HG03039 (cell line): ENCODE results near the gene PALLD.

Experiments used
- ATAC-seq: cut with Tn5 transposase; IDR thresholded peaks from one replicate; pipeline ENCODE4 v1.9.1; 2021; ENCODE audit warnings: mild to moderate bottlenecking, moderate library complexity; ENCODE audit not compliant: unreplicated experiment

The PALLD gene

DNA sequence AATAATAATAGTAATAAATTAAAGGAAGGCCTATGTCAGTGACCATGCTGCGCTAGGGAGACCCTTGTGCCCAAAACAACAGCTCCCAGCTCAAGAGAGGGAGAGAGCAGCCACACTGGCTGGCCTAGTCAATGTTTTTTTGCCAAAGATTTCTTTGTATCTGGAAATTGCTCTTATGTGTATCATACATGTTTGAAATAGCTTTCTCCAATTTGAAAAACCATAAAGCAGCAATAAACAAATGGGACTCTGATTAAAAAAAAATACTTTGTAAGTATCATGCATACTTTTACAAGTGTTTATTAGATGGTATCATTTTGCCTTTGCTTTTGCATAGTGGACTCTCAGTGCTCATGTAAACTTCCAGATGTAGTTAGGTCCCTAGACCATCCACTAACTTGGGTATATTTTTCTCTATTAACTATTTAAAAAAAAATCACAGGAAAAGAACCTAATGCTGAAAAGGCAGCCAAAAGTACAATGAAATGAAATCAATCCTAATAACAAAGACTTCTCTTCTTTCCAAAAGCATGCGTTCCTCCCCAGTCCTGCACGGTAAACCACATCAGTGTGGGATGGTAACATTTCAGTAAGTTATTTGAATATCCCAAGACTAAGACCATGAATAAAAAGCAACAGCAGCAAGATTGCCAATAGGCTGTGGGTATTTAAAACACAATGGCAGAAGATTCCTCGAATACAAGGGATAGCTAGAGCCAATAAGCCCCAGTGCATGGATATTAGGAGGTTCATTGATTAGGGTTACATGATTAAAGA, 117.6 kb downstream of the PALLD start:
- no peak for ATAC-seq

- no peak for ATAC-seq
These were observed 118.6 kb downstream of the PALLD start for GRCh38 chr4:168615294-168616065.

DNA sequence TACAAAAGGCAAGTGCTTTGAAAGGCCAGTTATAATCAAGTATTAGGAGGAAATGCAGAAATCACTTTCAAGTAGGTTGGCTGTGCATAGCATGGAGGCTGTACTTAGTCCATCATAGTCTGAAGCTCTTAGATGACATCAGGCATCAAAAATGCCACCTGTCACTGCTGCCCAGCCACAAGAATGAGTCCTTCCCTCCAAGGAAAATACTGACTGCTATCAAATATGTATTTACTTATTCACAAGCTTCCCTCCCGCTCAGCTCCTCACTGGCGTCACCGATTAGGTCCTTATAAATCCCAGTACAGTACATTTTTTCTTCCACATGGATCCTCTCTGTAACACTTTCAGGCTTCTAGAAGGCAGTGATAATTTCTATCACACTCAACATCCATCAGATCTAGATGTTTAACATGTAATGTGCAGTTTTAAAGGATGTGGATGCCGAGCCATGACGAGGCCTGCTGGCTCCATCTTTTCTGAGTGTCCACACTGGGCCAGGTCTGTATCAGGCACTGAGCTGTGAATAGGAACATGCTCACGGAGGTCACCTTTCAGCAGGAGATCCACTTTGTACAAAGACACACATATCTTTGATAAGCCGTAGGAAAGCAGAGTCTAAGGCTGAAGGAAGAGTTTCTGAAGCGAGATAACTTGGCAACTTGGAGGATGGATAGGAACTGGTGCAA, 121.9 kb downstream of the PALLD start:
- no peak for ATAC-seq

DNA sequence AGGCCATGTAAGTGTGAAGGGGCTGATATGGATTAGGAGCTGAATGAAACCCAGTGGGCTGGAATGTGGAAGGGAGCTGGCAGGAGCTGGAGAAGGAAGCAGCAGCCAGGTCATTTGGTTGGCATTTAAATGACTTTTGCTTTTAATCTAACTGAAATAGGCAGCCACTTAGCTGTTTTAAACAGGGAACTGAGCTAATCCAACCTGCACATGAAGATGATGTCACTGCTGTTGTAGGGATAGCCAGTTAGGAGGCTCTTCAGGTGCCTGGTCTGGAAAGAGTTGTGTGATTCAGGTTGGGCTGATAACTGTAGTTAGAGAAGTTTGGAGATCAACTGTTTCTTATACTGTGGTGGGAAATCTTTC, 122.4 kb downstream of the PALLD start:
- ATAC-seq, result no peak

DNA sequence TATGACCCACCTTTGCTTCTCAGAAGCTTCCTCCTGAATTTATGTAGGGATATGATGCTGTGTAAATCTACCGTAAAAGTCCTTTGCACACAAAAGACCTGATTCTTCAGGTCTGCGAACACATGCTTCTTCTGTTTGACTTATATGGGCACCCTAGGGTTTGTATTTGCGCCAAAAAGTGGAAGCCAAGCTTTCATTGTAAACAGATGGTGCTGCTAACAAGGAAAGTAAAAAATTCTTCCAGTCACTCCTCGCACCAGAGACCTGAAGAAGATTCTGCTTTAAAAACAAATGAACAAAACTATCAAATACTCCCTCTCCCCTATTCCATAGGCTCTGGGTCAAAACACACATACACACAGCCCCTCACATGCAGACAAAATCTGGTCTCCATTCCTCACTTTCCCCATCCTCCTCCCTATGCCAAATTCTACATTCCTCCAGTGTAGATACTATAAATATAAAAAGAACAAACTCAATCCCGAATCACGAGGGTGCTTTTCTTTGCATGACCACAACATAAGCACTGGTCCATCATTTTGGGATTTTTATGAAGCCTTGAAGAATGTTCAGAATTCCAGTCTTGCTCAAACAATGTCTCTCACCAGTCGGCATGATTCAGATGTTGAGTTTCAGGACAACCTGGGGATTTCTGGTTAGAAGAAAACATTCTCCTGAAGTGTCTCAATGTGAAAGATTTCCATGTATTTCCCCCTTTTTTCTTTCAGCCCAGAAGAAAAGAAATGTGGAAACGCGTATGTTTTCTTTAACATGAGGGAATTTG, 125.1 kb downstream of the PALLD start:
- ATAC-seq, result no peak

DNA sequence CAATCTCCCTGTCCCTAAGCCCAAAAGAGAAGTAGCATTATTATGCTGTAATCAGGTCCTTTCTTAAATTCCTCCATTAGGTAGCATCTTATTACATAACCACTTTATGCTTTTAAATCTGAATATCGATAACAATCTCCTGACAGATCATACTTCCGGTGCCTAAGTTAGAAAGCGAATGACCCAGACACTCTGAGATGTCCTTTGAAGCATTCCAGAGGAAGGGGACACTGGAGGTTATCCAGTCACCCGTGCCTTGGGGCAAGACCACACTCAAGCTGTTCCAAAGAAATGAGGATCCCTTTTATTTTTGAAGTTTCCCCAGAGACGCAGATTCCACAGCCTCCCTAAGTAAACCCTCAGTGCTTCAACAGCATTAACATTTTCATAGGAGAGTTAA, 125.7 kb downstream of the PALLD start:
- no peak for ATAC-seq

DNA sequence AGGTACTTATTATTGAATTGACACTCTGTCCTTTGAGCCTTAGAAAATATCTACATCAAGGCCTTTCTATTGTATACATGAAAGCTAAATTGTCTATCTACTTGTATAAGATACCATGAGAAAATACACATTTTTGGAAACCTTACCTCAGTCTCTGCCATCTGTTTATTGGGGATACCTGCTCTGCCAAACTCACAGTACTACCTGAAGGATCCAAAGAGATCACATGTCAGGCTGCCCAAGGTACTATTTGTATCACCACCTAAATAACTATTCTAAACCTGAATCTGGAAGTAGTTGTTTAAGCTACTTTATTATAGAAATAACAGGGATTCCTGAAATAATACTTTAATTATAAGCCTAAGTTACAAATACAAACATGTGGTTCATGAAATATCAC, 126.2 kb downstream of the PALLD start:
- no peak for ATAC-seq

GRCh38 chr4:168623484-168623883, 126.6 kb downstream of the PALLD start:
- ATAC-seq, result no peak

- no peak for ATAC-seq
These were observed 131.4 kb downstream of the PALLD start for GRCh38 chr4:168628251-168628650.

- ATAC-seq, result no peak
These were observed 132.7 kb downstream of the PALLD start for GRCh38 chr4:168629566-168629965.

GRCh38 chr4:168630445-168631187, 133.8 kb downstream of the PALLD start:
- no peak for ATAC-seq

DNA sequence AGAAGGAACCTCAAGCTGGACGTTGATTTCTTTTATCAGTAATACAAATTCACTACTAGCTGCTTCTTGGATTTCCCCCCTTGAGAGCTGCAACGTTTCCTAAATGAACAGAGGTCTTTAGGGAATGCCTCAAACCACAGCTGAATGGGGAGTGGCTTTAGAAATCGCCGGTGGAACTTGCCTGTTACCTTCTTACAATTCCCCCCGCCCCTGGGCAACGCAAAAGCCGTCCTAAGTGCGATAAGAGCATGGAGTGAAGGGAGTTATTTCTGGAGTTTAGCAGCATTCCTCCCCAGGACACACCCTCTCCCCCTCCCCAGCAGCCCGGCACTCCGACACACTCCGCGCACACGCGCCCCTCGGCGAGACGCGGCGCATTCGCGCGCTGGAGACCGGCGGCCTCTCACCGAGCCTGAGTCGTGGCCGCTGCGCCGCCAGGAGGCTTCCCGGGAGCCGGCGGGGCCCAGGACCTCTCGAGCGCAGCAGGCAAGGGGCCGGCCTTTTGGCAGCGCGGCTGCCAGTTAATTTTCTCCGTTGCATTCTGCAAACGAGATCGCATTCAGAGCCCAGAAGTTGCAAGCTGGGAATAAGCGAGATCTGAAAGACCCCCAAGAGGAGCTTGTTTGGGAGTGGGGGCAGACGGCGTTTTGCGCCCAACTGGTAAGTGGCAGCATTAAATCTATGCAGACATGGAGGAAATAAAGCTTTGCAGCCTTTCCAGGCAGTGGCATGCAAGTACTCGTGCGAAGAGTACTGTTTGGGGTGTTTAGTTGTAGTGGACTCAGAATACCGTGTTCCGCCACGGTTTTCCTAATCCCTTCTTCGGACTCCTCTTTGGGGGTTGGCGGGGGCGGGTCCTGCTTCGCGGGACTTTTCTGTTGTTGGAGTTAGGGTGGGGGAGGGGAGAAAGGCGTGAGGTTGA, 134.7 kb downstream of the PALLD start:
- no peak for ATAC-seq

DNA sequence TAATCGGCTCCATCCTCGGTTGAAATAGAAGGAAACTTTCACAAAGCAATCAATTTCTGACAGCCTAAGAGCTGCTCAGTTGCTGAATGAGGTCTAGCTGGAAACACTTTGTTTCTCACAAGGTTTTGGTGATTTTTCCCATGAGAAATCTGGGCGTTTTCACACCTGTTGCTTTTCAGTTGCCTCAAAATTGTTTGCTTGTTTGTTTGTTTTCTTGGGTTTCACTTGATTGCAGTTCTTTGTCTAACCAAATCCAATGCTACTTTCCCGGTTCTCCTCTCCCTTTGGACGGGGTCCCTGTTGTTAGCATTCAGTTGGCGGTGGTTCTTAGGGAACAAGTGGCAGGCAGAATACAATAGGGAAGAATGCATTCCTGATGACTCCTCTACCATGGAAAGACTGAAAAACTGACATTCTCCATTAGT, 135.5 kb downstream of the PALLD start:
- no peak for ATAC-seq

DNA sequence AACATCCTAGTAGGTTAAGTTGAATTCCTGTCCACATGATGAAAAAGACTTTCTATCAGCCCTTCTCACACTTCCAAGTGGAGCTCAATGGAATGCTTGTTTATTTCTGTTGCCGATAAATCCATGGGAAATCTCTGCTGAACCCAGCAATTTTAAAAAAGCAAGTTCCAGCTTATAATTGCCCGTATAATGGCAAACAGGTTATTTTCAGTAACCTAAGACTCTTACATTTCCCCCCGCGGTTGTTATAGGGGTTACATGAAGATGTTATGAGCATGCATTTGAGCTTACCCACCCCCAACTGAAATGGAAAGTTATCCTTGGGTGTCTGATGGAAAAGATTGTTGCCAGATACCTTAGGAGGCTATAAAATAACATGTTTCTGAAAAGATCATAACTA, 136.2 kb downstream of the PALLD start:
- ATAC-seq, result no peak

GRCh38 chr4:168633496-168633895, 136.6 kb downstream of the PALLD start:
- no peak for ATAC-seq

DNA sequence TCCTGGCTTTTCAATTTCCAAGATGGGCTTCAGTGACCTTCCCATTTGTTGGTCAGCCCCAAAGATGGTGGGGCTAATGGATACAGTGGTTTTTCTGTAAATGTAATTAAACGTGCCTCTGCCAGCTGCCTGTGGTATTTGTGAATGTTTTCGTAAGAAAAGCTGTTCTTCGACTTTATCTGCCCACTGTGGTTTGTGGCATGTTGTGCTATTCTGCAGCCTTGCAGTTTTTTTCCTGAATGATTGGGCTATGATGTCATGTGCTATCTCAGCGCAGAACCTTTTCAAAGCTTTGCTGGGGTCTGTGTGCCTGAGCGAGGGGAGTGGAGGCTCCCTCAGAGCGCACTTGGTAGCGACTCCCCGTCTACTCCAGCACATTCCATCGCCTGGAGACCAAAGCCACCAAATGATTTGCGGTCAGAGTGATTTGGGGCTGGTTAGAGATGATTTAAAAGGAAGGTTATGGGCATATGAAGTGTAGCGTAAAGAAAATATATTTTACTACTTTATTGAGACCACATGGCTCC, 137.5 kb downstream of the PALLD start:
- no peak for ATAC-seq

DNA sequence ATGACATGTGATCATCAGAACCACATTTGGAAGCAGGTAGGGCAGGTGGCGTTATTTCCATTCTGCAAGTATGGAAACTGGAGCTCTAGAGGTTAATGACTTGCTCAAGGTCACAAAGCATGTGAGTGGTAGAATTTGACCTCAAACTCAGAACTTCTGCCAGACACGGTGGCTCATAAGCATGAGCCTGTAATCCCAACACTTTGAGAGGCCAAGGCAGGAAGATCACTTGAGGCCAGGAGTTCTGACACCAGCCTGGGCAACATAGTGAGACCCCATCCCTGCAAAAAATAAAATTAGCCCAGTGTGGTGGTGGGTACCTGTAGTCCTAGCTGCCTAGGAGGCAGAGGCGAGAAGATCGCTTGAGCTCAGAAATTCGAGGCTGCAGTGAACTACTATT, 139.2 kb downstream of the PALLD start:
- no peak for ATAC-seq

DNA sequence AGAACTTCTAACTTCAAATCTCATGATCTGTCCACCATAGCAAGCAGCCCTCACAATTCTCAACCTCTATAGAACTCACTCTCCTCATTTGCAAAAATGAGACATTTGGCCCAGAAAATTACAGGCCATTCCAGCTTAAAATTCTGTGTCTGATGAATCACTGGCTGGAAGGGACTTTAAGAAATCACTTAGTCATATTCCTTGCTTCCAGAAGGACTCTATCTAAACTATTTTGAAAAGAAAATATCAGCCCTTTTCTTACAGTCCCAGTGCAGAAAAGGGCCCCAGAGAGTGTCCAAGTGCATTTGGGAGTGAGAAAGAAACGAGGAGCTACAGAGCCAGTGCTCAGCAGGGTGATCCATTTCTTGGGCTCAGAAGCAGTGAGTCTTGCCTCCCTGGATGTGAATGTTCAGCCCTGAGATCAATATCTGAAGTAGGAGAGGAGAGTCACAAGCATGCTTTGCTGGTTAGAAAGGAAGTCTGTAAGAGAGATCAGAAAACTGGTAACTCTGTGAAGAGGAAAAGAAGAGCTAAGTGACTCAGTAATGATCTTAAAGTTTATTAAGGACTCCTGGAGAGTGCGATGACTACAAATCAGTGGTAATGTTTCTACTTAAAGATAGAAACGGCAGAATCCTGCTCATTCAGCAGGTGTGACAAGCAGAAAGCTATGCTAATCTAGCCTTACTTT, 139.8 kb downstream of the PALLD start:
- ATAC-seq, result no peak
